IMR-90 (cell line): ENCODE data around the gene MYH10. TPM values are rescaled to one million over a fixed set of nuclear protein-coding genes. Genes with fewer than 3 reads are reported as not detected.
A peak's percentile ranks its signal among the peaks of the same experiment; 100 is the strongest.

Source experiments
- ATAC-seq: fragments of 200-7000 bp; cut with Tn5 transposase; 2 replicates; pipeline ENCODE4 v1.9.1; 2020; ENCODE audit warnings: low read depth, mild to moderate bottlenecking, moderate library complexity
- BruUV-seq: library from RNA; stranded (reverse); fragments of 400-500 nt; replicated peaks from 2 replicates; lab custom pipeline; 2021; lab: Mats Ljungman, UMichigan
- CTCF ChIA-PET: fragments of 300-600 bp; formaldehyde crosslinking; extraction: SDS; loops from one replicate; lab custom pipeline; 2021; ENCODE audit warnings: antibody characterized with exemption; lab: Yijun Ruan, JAX
- POLR2A ChIA-PET: fragments of 300-600 bp; sonication (Branson Sonifier 250); formaldehyde crosslinking; loops from one replicate; lab custom pipeline; 2022; ENCODE audit warnings: antibody characterized with exemption; ENCODE audit not compliant: unreplicated experiment; lab: Charles Lee
- DNase-seq: peaks from one replicate; pipeline ENCODE4 v3.0.0; 2013
- H2AFZ ChIP-seq: replicated peaks from 2 replicates; pipeline ENCODE3; 2013; ENCODE audit warnings: low read length, mild to moderate bottlenecking; ENCODE audit not compliant: poor library complexity
- H2AK5ac ChIP-seq: 2 replicates; pipeline ENCODE4 v1.6.1; 2013; ENCODE audit warnings: low read depth, low read length, inconsistent platforms
- H2AK9ac ChIP-seq: replicated peaks from 2 replicates; pipeline ENCODE3; 2013; ENCODE audit warnings: mild to moderate bottlenecking, low read depth, low read length, moderate library complexity; ENCODE audit not compliant: poor library complexity
- H2BK120ac ChIP-seq: 2 replicates; pipeline ENCODE4 v1.6.1; 2013; ENCODE audit warnings: low read depth, low read length, inconsistent platforms
- H2BK15ac ChIP-seq: 3 replicates; pipeline ENCODE4 v1.6.1; 2013; ENCODE audit warnings: low read depth, low read length, inconsistent platforms
- H2BK20ac ChIP-seq: 2 replicates; pipeline ENCODE4 v1.6.1; 2013; ENCODE audit warnings: low read depth, mild to moderate bottlenecking, inconsistent platforms, low read length, moderate library complexity
- H2BK5ac ChIP-seq: 2 replicates; pipeline ENCODE4 v1.6.1; 2013; ENCODE audit warnings: mild to moderate bottlenecking, low read depth, low read length, inconsistent platforms; ENCODE audit not compliant: poor library complexity, severe bottlenecking
- H3K14ac ChIP-seq: replicated peaks from 2 replicates; pipeline ENCODE4 v1.6.1; 2013; ENCODE audit warnings: low read depth, low read length, inconsistent platforms
- H3K18ac ChIP-seq: 2 replicates; pipeline ENCODE4 v1.6.1; 2013; ENCODE audit warnings: low read depth, low read length, control low read depth
- H3K23ac ChIP-seq: 2 replicates; pipeline ENCODE4 v1.6.1; 2013; ENCODE audit warnings: low read depth, low read length, inconsistent platforms
- H3K27ac ChIP-seq: 2 replicates; pipeline ENCODE4 v1.5.1; 2013; ENCODE audit warnings: mild to moderate bottlenecking, control low read depth, low read length; ENCODE audit not compliant: insufficient read depth
- H3K27me3 ChIP-seq: 2 replicates; pipeline ENCODE4 v1.6.1; 2013; ENCODE audit warnings: low read length; ENCODE audit not compliant: control insufficient read depth, insufficient read depth
- H3K36me3 ChIP-seq: 2 replicates; pipeline ENCODE4 v1.6.1; 2013; ENCODE audit warnings: low read length, mixed read lengths; ENCODE audit not compliant: control insufficient read depth, insufficient read depth
- H3K4ac ChIP-seq: 2 replicates; pipeline ENCODE4 v1.6.1; 2013; ENCODE audit warnings: low read depth, low read length, inconsistent platforms
- H3K4me1 ChIP-seq: 2 replicates; pipeline ENCODE4 v1.6.1; 2013; ENCODE audit warnings: low read length, mixed read lengths; ENCODE audit not compliant: control insufficient read depth, insufficient read depth
- H3K4me2 ChIP-seq: 2 replicates; pipeline ENCODE4 v1.6.1; 2013; ENCODE audit warnings: low read depth, mild to moderate bottlenecking, control low read depth, low read length, moderate library complexity
- H3K4me3 ChIP-seq: 2 replicates; pipeline ENCODE4 v1.5.1; 2013; ENCODE audit warnings: low read depth, mild to moderate bottlenecking, control low read depth, low read length, moderate library complexity; ENCODE audit not compliant: insufficient read depth
- H3K56ac ChIP-seq: 2 replicates; pipeline ENCODE4 v1.6.1; 2013; ENCODE audit warnings: low read length, inconsistent platforms; ENCODE audit not compliant: insufficient read depth; ENCODE audit errors: extremely low read depth
- H3K79me1 ChIP-seq, 2 experiments: 2 replicates each; pipeline ENCODE4 v1.6.1; 2013; ENCODE audit warnings: low read length in 2 of 2, inconsistent platforms in 1 of 2, low read depth in 1 of 2
- H3K9ac ChIP-seq: 2 replicates; pipeline ENCODE4 v1.6.1; 2013; ENCODE audit warnings: low read depth, low read length, control low read depth
- H3K9me1 ChIP-seq: 2 replicates; pipeline ENCODE4 v1.6.1; 2013; ENCODE audit warnings: low read length, inconsistent platforms; ENCODE audit not compliant: insufficient read depth
- H3K9me3 ChIP-seq: 2 replicates; pipeline ENCODE4 v1.6.1; 2013; ENCODE audit warnings: low read length; ENCODE audit not compliant: control insufficient read depth, insufficient read depth
- H4K20me1 ChIP-seq: 2 replicates; pipeline ENCODE4 v1.6.1; 2013; ENCODE audit warnings: low read length, inconsistent platforms; ENCODE audit not compliant: insufficient read depth
- H4K5ac ChIP-seq: 2 replicates; pipeline ENCODE4 v1.6.1; 2013; ENCODE audit warnings: mild to moderate bottlenecking, low read depth, low read length, control low read depth
- H4K8ac ChIP-seq, 2 experiments: 2 replicates each; pipeline ENCODE4 v1.6.1; 2013; ENCODE audit warnings: low read depth in 2 of 2, low read length in 2 of 2, control low read depth in 1 of 2, inconsistent platforms in 1 of 2
- H4K91ac ChIP-seq: 2 replicates; pipeline ENCODE4 v1.6.1; 2013; ENCODE audit warnings: low read depth, low read length, inconsistent platforms; ENCODE audit not compliant: insufficient read depth
- CHD1 ChIP-seq: IDR thresholded peaks from 2 replicates; pipeline ENCODE4 v1.6.1; 2012; ENCODE audit warnings: low read depth, low read length, improper control_type of control experiment
- FOS ChIP-seq: fragments of 150-350 bp; IDR thresholded peaks from 2 replicates; pipeline ENCODE4 v1.6.1; 2016; ENCODE audit warnings: low read depth, low read length
- MXI1 ChIP-seq: IDR thresholded peaks from 2 replicates; pipeline ENCODE4 v1.6.1; 2012; ENCODE audit warnings: low read depth, mild to moderate bottlenecking, low read length, moderate library complexity, borderline replicate concordance
- POLR2A ChIP-seq: IDR thresholded peaks from 2 replicates; pipeline ENCODE4 v1.6.1; 2012; ENCODE audit warnings: mild to moderate bottlenecking, low read depth, low read length
- WGBS, 2 experiments: methylation state at CpG; one replicate each; pipeline versions ENCODE4 v1.1.5 to v1.1.7; 2013; ENCODE audit warnings: missing lambda C conversion rate in 2 of 2; ENCODE audit not compliant: insufficient read length in 1 of 2; ENCODE audit errors: extremely low coverage in 2 of 2; 5-methylcytosine and 5-hydroxymethylcytosine counted together
- dilution Hi-C: fragments of 300-500 bp; cut with HindIII; formaldehyde crosslinking; loops from one replicate; pipeline ENCODE4 v1.14.3; 2018; ENCODE audit warnings: low sequenced_read_pairs; ENCODE audit not compliant: unreplicated experiment
- in situ Hi-C: fragments of 300-500 bp; cut with MboI; formaldehyde crosslinking; loops from 3 replicates; pipeline ENCODE4 v1.14.3; 2019; ENCODE audit warnings: low sequenced_read_pairs, inconsistent platforms, mixed read lengths
- intact Hi-C: fragments of 100-400 bp; cut with micrococcal nuclease; formaldehyde crosslinking; loops from 2 replicates; pipeline ENCODE4 v1.10.0; 2022
- polyA plus RNA-seq, 3 experiments: library from polyadenylated mRNA; depleted of rRNA; stranded (reverse); fragments of >200 nt; gene quantifications; 2 replicates each; pipeline ENCODE4 v1.2.3, GENCODE V29; 2012; ENCODE audit warnings: low replicate concordance in 1 of 3
- total RNA-seq: library from RNA; depleted of rRNA; stranded (reverse); fragments of >200 nt; gene quantifications from 2 replicates; pipeline ENCODE4 v1.2.3, GENCODE V29; 2012

The MYH10 gene
- total and polyA plus RNA-seq, 2 of the 4 experiments (the other 2 are of a cell fraction), result 71.2 to 95.2 TPM

DNA sequence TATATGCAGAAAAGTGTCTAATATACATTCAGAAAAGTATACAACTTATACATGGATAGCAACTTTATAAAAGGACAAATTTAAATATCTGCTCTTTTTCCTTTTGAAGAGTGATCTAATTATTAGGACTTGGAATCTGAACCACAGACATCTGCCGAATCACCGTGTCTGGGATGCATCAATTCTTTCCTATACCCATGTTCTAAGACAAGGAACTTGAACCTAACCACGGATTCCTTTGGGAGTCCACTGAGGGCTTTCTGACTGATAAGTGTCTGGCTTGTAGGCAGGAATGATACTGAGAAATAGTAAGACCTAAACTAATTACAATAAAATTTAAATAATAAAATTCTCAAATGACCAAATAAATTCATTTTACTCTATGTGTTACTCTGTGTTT, 140.7 kb downstream of the MYH10 start:
- peaks cover 61% of the 10 kb centered on the region for H3K36me3 ChIP-seq
- H3K9me3 ChIP-seq, result no peaks in the 10 kb centered on the region
- ChIA-PET POLR2A (no interaction called here), CTCF (no interaction called here)
- no peak overlapping the region for H3K4ac ChIP-seq
- no peak overlapping the region for H2BK5ac ChIP-seq
- WGBS, 2 experiments, result no CpG with 5 or more reads among the region's 3 CpGs
- intact Hi-C loops, result loop anchor here (1.0 to 5.0 kb wide), 2 partner anchors 48 to 140 kb away; partner anchors contain the start of gene MYH10
- H2BK20ac ChIP-seq, result no peak overlapping the region
- BruUV-seq, result no TSS peak
- no peak overlapping the region for H2AK9ac ChIP-seq
- ATAC-seq (no peak), DNase-seq (peak; percentile 37)
- no peak overlapping the region for H4K91ac ChIP-seq
- no peak overlapping the region for H2AFZ ChIP-seq
- no peak overlapping the region for H3K23ac ChIP-seq
- H3K79me1 ChIP-seq, result peaks cover 0 to 17% of the 10 kb centered on the region in 2 experiments; a peak in 3 of 4 replicates
- H3K56ac ChIP-seq, result no peak overlapping the region
- H3K4me1 ChIP-seq, result peaks cover 2% of the 10 kb centered on the region; the same call in 1 of the 2 replicates
- dilution Hi-C loops, result no loop called here
- no peak overlapping the region for H4K5ac ChIP-seq
- no peak overlapping the region for H4K8ac ChIP-seq
- no peak overlapping the region for H2BK15ac ChIP-seq
- H3K14ac ChIP-seq, result no peak overlapping the region
- H3K9ac ChIP-seq, result no peak overlapping the region
- H2BK120ac ChIP-seq, result no peak overlapping the region
- no peaks in the 10 kb centered on the region for H3K27me3 ChIP-seq
- H3K18ac ChIP-seq, result no peak overlapping the region
- H4K20me1 ChIP-seq, result 0 out of 2 replicates have a peak, but pooled peaks cover 5% of the 10 kb centered on the region
- no peak overlapping the region for H3K4me3 ChIP-seq
- TF ChIP-seq CHD1 (no peak), FOS (no peak), POLR2A (no peak), MXI1 (no peak)
- H3K4me2 ChIP-seq, result no peak overlapping the region
- no peak overlapping the region for H3K27ac ChIP-seq
- in situ Hi-C loops, result no loop called here
- peaks cover 7% of the 10 kb centered on the region for H3K9me1 ChIP-seq
- no peak overlapping the region for H2AK5ac ChIP-seq
